ENCODE measurements around the gene HNRNPH2. TPM values are rescaled to one million over a fixed set of nuclear protein-coding genes. Genes with fewer than 3 reads are reported as not detected.

HNRNPH2 gene
- total and polyA plus RNA-seq, 9 of the 15 experiments (the other 6 are each of a cell fraction or from before 2014, with no cell fraction given): 40.0 to 130 (median 60.3) TPM

GRCh38 chrX:101407748-101408531 is at the start of gene HNRNPH2, which contains the start of gene GLA (continued):
- TF ChIP-seq PCBP1 (IDR thresholded peaks at IDR 0.05; ENCODE audit: low read depth, low read length, poor library complexity, severe bottlenecking) (no peak), TSC22D4 (tag; IDR thresholded peaks at IDR 0.05) (no peak), JUN (IDR thresholded peaks at IDR 0.05; ENCODE audit: borderline replicate concordance, low read depth, low read length) (peak; percentile 55; the same call in 1 of the 2 replicates), JUN (CRISPR knock-in tag; IDR thresholded peaks at IDR 0.05; ENCODE audit: borderline replicate concordance) (no peak), REST (IDR thresholded peaks at IDR 0.05; ENCODE audit: borderline replicate concordance) (peak; percentile 95), REST (CRISPR knock-in tag; IDR thresholded peaks at IDR 0.05; ENCODE audit: low read depth) (no peak), SPI1 (IDR thresholded peaks at IDR 0.05; ENCODE audit: borderline replicate concordance, low read depth, low read length) (peak; percentile 82; the same call in 1 of the 2 replicates), BDP1 (IDR thresholded peaks at IDR 0.05; ENCODE audit: insufficient read depth, insufficient read length) (no peak), ZNF766 (CRISPR knock-in tag; conservative IDR thresholded peaks at IDR 0.05) (no peak), PTRF (tag; IDR thresholded peaks at IDR 0.05) (no peak), SOX6 (IDR thresholded peaks at IDR 0.05) (no peak), CBX3 (IDR thresholded peaks at IDR 0.05; ENCODE audit: borderline replicate concordance in 1 of 2, low read length in 2 of 2) (no peak), FOXM1 (IDR thresholded peaks at IDR 0.05; ENCODE audit: low read depth) (no peak; the same call in 1 of the 2 replicates), FOXM1 (CRISPR knock-in tag; IDR thresholded peaks at IDR 0.05; ENCODE audit: low read depth) (no peak), BRD4 (IDR thresholded peaks at IDR 0.05) (0 out of 2 replicates have a peak, but pooled peaks have one; percentile 72), BMI1 (IDR thresholded peaks at IDR 0.05; ENCODE audit: low read length) (no peak; the same call in 1 of the 2 replicates), HLTF (IDR thresholded peaks at IDR 0.05) (no peak), SREBF2 (CRISPR knock-in tag; IDR thresholded peaks at IDR 0.05) (no peak), RBM15 (IDR thresholded peaks at IDR 0.05; ENCODE audit: insufficient read depth, low read length) (no peak), ZNF274 (IDR thresholded peaks at IDR 0.05; ENCODE audit: borderline replicate concordance, low read depth, low read length) (no peak), RBM34 (IDR thresholded peaks at IDR 0.05; ENCODE audit: borderline replicate concordance, insufficient read depth, low read length) (no peak), ZNF507 (tag; conservative IDR thresholded peaks at IDR 0.05) (no peak)

Data from K562 (cell line).